HCT116 (cell line): ENCODE results near the gene SLC9A9. TPM values are rescaled to one million over a fixed set of nuclear protein-coding genes. Genes with fewer than 3 reads are reported as not detected.

Experiments used
- ATAC-seq: fragments of 200-7000 bp; cut with Tn5 transposase; 2 replicates; pipeline ENCODE4 v1.9.1; 2020; ENCODE audit warnings: mild to moderate bottlenecking, moderate library complexity
- BruUV-seq: library from RNA; stranded (reverse); fragments of 400-500 nt; replicated peaks from 2 replicates; lab custom pipeline; 2021; lab: Mats Ljungman, UMichigan
- CTCF ChIA-PET: fragments of 300-600 bp; sonication (Branson Sonifier 250); formaldehyde crosslinking; loops from one replicate; lab custom pipeline; 2021; ENCODE audit warnings: antibody characterized with exemption; lab: Charles Lee
- POLR2A ChIA-PET: fragments of 300-600, 350-600 bp; sonication (Branson Sonifier 250); formaldehyde crosslinking; loops from one replicate; lab custom pipeline; 2021; ENCODE audit warnings: antibody characterized with exemption; lab: Charles Lee
- RAD21 ChIA-PET, 2 experiments: fragments of 300-600 bp; sonication (Branson Sonifier 250); formaldehyde crosslinking; loops; one replicate each; lab custom pipeline; 2023; ENCODE audit warnings: low total read pairs in 2 of 2; ENCODE audit not compliant: uncharacterized antibody in 2 of 2, unreplicated experiment in 2 of 2, low non-redundant PET in 1 of 2; lab: Charles Lee
- DNase-seq: peaks from one replicate; pipeline ENCODE4 v3.0.0-alpha.2; 2010; ENCODE audit warnings: low read depth, low spot score
- H2AFZ ChIP-seq: fragments of 200-600 bp; shearing (Covaris generic), sonication (generic); 2 replicates; pipeline ENCODE4 v1.6.1; 2017; ENCODE audit warnings: low read depth, mixed run types, mixed read lengths, antibody characterized with exemption, low read length; ENCODE audit not compliant: poor library complexity, severe bottlenecking
- H3K27ac ChIP-seq: 2 replicates; pipeline ENCODE4 v1.5.1; 2012; ENCODE audit warnings: low read depth, low read length
- H3K27me3 ChIP-seq: fragments of 200-600 bp; sonication (generic); 2 replicates; pipeline ENCODE4 v1.6.1; 2016; ENCODE audit warnings: mixed run types, low read length, mixed read lengths; ENCODE audit not compliant: insufficient read depth
- H3K36me3 ChIP-seq, 2 experiments: fragments of 200-500 bp in 1 of 2; fragments of 200-600 bp in 1 of 2; sonication (Bioruptor generic) in 1 of 2; sonication (generic) in 1 of 2; 2 replicates each; pipeline versions ENCODE4 v1.5.1 to v1.6.1; 2014 to 2016; ENCODE audit warnings: low read length in 2 of 2, inconsistent platforms in 1 of 2, mixed read lengths in 1 of 2, mixed run types in 1 of 2; ENCODE audit not compliant: insufficient read depth in 2 of 2, control insufficient read depth in 1 of 2
- H3K4me1 ChIP-seq, 2 experiments: fragments of 200-600 bp in 1 of 2; sonication (generic) in 1 of 2; 2 replicates each; pipeline versions ENCODE4 v1.5.1 to v1.6.1; 2012 to 2017; ENCODE audit warnings: low read length in 2 of 2, inconsistent platforms in 1 of 2, mild to moderate bottlenecking in 1 of 2, mixed read lengths in 1 of 2, mixed run types in 1 of 2, moderate library complexity in 1 of 2; ENCODE audit not compliant: insufficient read depth in 2 of 2, control insufficient read depth in 1 of 2
- H3K4me2 ChIP-seq: fragments of 200-600 bp; sonication (generic); 2 replicates; pipeline ENCODE4 v1.6.1; 2017; ENCODE audit warnings: mixed run types, low read length, mixed read lengths
- H3K4me3 ChIP-seq, 2 experiments: fragments of 200-600 bp in 1 of 2; sonication (generic) in 1 of 2; replicated peaks in 1 of 2; 2 replicates each; pipeline ENCODE4 v1.5.1; 2011 to 2016; ENCODE audit warnings: low read length in 2 of 2, control low read depth in 1 of 2, low read depth in 1 of 2, mild to moderate bottlenecking in 1 of 2, mixed read lengths in 1 of 2, mixed run types in 1 of 2
- H3K79me2 ChIP-seq: fragments of 200-600 bp; sonication (generic); 2 replicates; pipeline ENCODE4 v1.6.1; 2017; ENCODE audit warnings: mild to moderate bottlenecking, mixed run types, low read length, moderate library complexity, mixed read lengths; ENCODE audit not compliant: insufficient read depth
- H3K9ac ChIP-seq: fragments of 200-600 bp; sonication (generic); 2 replicates; pipeline ENCODE4 v1.6.1; 2016; ENCODE audit warnings: low read length, mixed read lengths
- H3K9me2 ChIP-seq: fragments of 200-600 bp; sonication (generic), shearing (Covaris generic); 2 replicates; pipeline ENCODE4 v1.6.1; 2017; ENCODE audit warnings: mixed run types, mild to moderate bottlenecking, moderate library complexity; ENCODE audit not compliant: insufficient read depth
- H3K9me3 ChIP-seq, 2 experiments: fragments of 200-500 bp in 1 of 2; fragments of 200-600 bp in 1 of 2; sonication (Bioruptor generic) in 1 of 2; sonication (generic) in 1 of 2; 2 replicates each; pipeline ENCODE4 v1.6.1; 2014 to 2017; ENCODE audit warnings: low read length in 2 of 2, mixed read lengths in 2 of 2, inconsistent platforms in 1 of 2, low read depth in 1 of 2, mild to moderate bottlenecking in 1 of 2, mixed run types in 1 of 2, moderate library complexity in 1 of 2; ENCODE audit not compliant: control insufficient read depth in 1 of 2, insufficient read depth in 1 of 2
- H4K20me1 ChIP-seq: fragments of 200-600 bp; sonication (generic), shearing (Covaris generic); 2 replicates; pipeline ENCODE4 v1.6.1; 2017; ENCODE audit warnings: mixed run types, mild to moderate bottlenecking, moderate library complexity; ENCODE audit not compliant: insufficient read depth
- ATF3 ChIP-seq: IDR thresholded peaks from 2 replicates; pipeline ENCODE4 v1.6.1; 2012
- ELF1 ChIP-seq: IDR thresholded peaks from 2 replicates; pipeline ENCODE4 v1.6.1; 2012; ENCODE audit warnings: low read depth, borderline replicate concordance
- POLR2AphosphoS5 ChIP-seq: IDR thresholded peaks from 2 replicates; pipeline ENCODE4 v1.6.1; 2011; ENCODE audit warnings: mild to moderate bottlenecking, low read depth, low read length, moderate library complexity
- SRF ChIP-seq: IDR thresholded peaks from 2 replicates; pipeline ENCODE4 v1.6.1; 2012; ENCODE audit warnings: low read depth
- TCF7L2 ChIP-seq: IDR thresholded peaks from 2 replicates; pipeline ENCODE4 v1.7.0; 2011; ENCODE audit warnings: borderline replicate concordance, inconsistent platforms; ENCODE audit not compliant: insufficient read depth, insufficient read length; ENCODE audit errors: extremely low read depth
- YY1 ChIP-seq: IDR thresholded peaks from 2 replicates; pipeline ENCODE4 v1.6.1; 2011; ENCODE audit warnings: low read length, low read depth, moderate library complexity, mild to moderate bottlenecking; ENCODE audit not compliant: insufficient replicate concordance; ENCODE audit errors: extremely low read depth
- ZFX ChIP-seq: fragments of 450-650 bp; IDR thresholded peaks from 2 replicates; pipeline ENCODE4 v1.6.1; 2017
- intact Hi-C: fragments of 100-400 bp; cut with micrococcal nuclease; formaldehyde crosslinking; loops from 2 replicates; pipeline ENCODE4 v1.10.0; 2022
- total RNA-seq: library from RNA; stranded (reverse); gene quantifications from one replicate; pipeline ENCODE4 v1.2.1, GENCODE V29; 2021; ENCODE audit not compliant: unreplicated experiment
- TF ChIP-seq, protein P1 (sequence below): IDR thresholded peaks from 2 replicates; pipeline ENCODE4 v1.6.1; 2011; ENCODE audit warnings: mild to moderate bottlenecking, low read length, moderate library complexity; ENCODE audit not compliant: insufficient replicate concordance; ENCODE audit errors: extremely low read depth

Gene SLC9A9
- total RNA-seq, 1 experiment from 2014 or later: 0.20 TPM

GRCh38 chr3:143850877-143851276 is 2.6 kb upstream of the SLC9A9 start:
- Histone ChIP-seq H2AFZ (no peak overlapping the region), H3K4me2 (no peak overlapping the region), H3K9ac (no peak overlapping the region), H3K27me3 (no peaks in the 10 kb centered on the region), H3K4me1 (peaks cover 0 to 6% of the 10 kb centered on the region in 2 experiments; a peak in 1 of 4 replicates), H3K27ac (no peak overlapping the region), H3K9me3 (no peaks in the 10 kb centered on the region), H3K4me3 (no peak overlapping the region), H3K79me2 (no peaks in the 10 kb centered on the region), H4K20me1 (no peaks in the 10 kb centered on the region), H3K36me3 (no peaks in the 10 kb centered on the region), H3K9me2 (no peaks in the 10 kb centered on the region)
- TF ChIP-seq ZFX (no peak), TCF7L2 (no peak), POLR2AphosphoS5 (no peak), SRF (no peak), ATF3 (no peak), YY1 (no peak), ELF1 (no peak)
- TF ChIP-seq, protein P1, sequence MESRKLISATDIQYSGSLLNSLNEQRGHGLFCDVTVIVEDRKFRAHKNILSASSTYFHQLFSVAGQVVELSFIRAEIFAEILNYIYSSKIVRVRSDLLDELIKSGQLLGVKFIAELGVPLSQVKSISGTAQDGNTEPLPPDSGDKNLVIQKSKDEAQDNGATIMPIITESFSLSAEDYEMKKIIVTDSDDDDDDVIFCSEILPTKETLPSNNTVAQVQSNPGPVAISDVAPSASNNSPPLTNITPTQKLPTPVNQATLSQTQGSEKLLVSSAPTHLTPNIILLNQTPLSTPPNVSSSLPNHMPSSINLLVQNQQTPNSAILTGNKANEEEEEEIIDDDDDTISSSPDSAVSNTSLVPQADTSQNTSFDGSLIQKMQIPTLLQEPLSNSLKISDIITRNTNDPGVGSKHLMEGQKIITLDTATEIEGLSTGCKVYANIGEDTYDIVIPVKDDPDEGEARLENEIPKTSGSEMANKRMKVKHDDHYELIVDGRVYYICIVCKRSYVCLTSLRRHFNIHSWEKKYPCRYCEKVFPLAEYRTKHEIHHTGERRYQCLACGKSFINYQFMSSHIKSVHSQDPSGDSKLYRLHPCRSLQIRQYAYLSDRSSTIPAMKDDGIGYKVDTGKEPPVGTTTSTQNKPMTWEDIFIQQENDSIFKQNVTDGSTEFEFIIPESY: no peak
- no TSS peak for BruUV-seq
- ChIA-PET CTCF (no interaction called here), RAD21 (no interaction called here), POLR2A (no interaction called here)
- intact Hi-C loops: no loop called here
- ATAC-seq (no peak), DNase-seq (no peak)
